Endothelial cell (in vitro differentiated cells): Measurements from ENCODE around the gene ANKS1B. TPM values are rescaled to one million over a fixed set of nuclear protein-coding genes. Genes with fewer than 3 reads are reported as not detected.
"Not testable (repeated sequence)": the region's sequence is repeated elsewhere in the genome, so short reads cannot be mapped to it uniquely, and the experiment has no call there.

Experiments
- DNase-seq: peaks from one replicate; pipeline ENCODE4 v3.0.0; 2021; ENCODE audit warnings: low spot score
- H3K27ac Mint-ChIP-seq: one replicate; pipeline ENCODE4 v1.8.0; 2021; ENCODE audit warnings: mixed read lengths, inconsistent platforms; ENCODE audit not compliant: unreplicated experiment
- H3K27me3 Mint-ChIP-seq: one replicate; pipeline ENCODE4 v1.8.0; 2021; ENCODE audit warnings: mild to moderate bottlenecking, moderate library complexity, mixed read lengths, inconsistent platforms; ENCODE audit not compliant: unreplicated experiment
- H3K36me3 Mint-ChIP-seq: one replicate; pipeline ENCODE4 v1.8.0; 2021; ENCODE audit warnings: mild to moderate bottlenecking, low read depth, mixed read lengths, inconsistent platforms; ENCODE audit not compliant: unreplicated experiment
- H3K4me1 Mint-ChIP-seq: one replicate; pipeline ENCODE4 v1.8.0; 2021; ENCODE audit warnings: mild to moderate bottlenecking, mixed read lengths, inconsistent platforms; ENCODE audit not compliant: unreplicated experiment
- H3K4me3 Mint-ChIP-seq: one replicate; pipeline ENCODE4 v1.8.0; 2021; ENCODE audit warnings: mild to moderate bottlenecking, mixed read lengths, inconsistent platforms; ENCODE audit not compliant: unreplicated experiment
- H3K9me3 Mint-ChIP-seq: one replicate; pipeline ENCODE4 v1.8.0; 2021; ENCODE audit warnings: mixed read lengths, inconsistent platforms; ENCODE audit not compliant: unreplicated experiment
- CTCF ChIP-seq: fragments of 200-600 bp; sonication (generic); IDR thresholded peaks from one replicate; pipeline ENCODE4 v1.5.0; 2021; ENCODE audit warnings: antibody characterized with exemption; ENCODE audit not compliant: unreplicated experiment
- total RNA-seq: library from RNA; stranded (reverse); fragmentation: NEBNext Ultra II Directional; extraction: Animal tissue kit (Norgen Biotek cat#: 25700); gene quantifications from one replicate; pipeline ENCODE4 v1.2.1, GENCODE V29; 2021; ENCODE audit not compliant: unreplicated experiment

The ANKS1B gene
- total RNA-seq, 1 donor from 2014 or later, result 2.6 TPM

DNA sequence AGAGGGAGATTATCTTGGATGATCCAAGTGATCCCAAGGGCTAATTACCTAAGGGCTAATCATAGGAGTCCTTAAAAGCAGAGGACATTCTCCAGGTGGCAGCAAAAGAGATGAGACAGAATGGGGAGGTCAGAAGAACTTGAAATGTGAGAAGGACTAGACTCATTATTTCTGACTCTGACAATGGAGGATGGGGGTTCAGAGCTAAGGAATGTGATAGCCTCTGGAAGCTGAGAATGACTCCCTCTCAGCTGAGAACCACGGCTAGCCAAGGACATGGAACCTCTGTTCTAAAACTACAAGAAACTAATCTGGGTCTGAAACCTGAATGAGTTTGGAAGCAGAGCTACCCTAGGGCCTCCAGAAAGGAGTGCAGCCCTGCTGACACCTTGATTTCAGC, 35.6 kb upstream of the ANKS1B start:
- Mint-ChIP-seq H3K4me1 (no peaks in the 10 kb centered on the region), H3K4me3 (no peak overlapping the region), H3K27me3 (no peaks in the 10 kb centered on the region), H3K27ac (no peak overlapping the region), H3K9me3 (no peaks in the 10 kb centered on the region), H3K36me3 (no peaks in the 10 kb centered on the region)
- no peak for TF ChIP-seq CTCF
- DNase-seq, result no peak

- H3K36me3 Mint-ChIP-seq, result no peaks in the 10 kb centered on the region
- peaks cover 2% of the 10 kb centered on the region for H3K27me3 Mint-ChIP-seq
- H3K9me3 Mint-ChIP-seq, result no peaks in the 10 kb centered on the region
- H3K4me3 Mint-ChIP-seq, result no peak overlapping the region
- no peak for DNase-seq
- no peaks in the 10 kb centered on the region for H3K4me1 Mint-ChIP-seq
- TF ChIP-seq CTCF, result no peak
- H3K27ac Mint-ChIP-seq, result no peak overlapping the region
These were observed 32.3 kb upstream of the ANKS1B start for GRCh38 chr12:100017056-100017455.

- not testable (repeated sequence) for H3K4me1 Mint-ChIP-seq, DNase-seq, H3K27me3 Mint-ChIP-seq, H3K9me3 Mint-ChIP-seq, H3K27ac Mint-ChIP-seq, H3K36me3 Mint-ChIP-seq, H3K4me3 Mint-ChIP-seq
These were observed 31.6 kb upstream of the ANKS1B start for GRCh38 chr12:100016304-100016703.

DNA sequence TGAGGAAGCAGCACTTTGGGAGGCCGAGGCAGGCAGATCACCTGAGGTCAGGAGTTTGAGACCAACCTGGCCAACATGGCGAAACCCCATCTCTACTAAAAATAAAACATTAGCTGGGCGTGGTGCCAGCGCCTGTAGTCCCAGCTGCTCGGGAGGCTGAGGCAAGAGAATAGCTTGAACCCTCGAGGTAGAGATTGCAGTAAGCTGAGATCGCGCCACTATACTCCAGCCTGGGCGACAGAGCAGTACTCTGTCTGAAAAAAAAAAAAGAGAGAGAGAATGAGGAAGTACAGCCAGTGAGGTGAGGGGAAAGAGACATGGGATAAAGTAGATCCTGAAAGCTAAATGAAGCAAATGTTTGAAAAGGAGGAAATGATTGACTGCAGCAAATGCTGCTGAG, 21.1 kb upstream of the ANKS1B start:
- not testable (repeated sequence) for H3K36me3 Mint-ChIP-seq, H3K27ac Mint-ChIP-seq, H3K27me3 Mint-ChIP-seq, DNase-seq, H3K9me3 Mint-ChIP-seq, H3K4me1 Mint-ChIP-seq, H3K4me3 Mint-ChIP-seq

DNA sequence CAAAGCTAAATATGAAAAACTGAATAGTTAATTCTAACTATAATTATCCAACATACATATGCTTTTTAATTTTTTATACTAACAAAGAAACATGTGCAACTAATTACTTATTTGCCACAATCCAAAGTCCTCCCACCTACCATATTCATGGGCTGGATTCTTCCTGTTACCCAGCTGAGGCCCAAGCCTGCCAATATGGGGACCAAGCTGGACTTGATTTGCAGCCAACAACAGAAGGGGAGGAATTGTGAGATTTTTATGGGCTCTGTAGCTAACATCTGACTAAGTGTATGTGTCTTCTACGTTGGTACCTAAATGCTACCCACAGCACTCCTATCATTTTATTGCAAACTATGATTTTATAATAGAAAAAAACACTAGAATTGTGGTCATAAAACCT, 13.1 kb upstream of the ANKS1B start:
- no peaks in the 10 kb centered on the region for H3K9me3 Mint-ChIP-seq
- no peak for TF ChIP-seq CTCF
- H3K36me3 Mint-ChIP-seq, result no peaks in the 10 kb centered on the region
- no peaks in the 10 kb centered on the region for H3K27me3 Mint-ChIP-seq
- H3K4me1 Mint-ChIP-seq, result no peaks in the 10 kb centered on the region
- no peak overlapping the region for H3K27ac Mint-ChIP-seq
- no peak for DNase-seq
- no peak overlapping the region for H3K4me3 Mint-ChIP-seq

DNA sequence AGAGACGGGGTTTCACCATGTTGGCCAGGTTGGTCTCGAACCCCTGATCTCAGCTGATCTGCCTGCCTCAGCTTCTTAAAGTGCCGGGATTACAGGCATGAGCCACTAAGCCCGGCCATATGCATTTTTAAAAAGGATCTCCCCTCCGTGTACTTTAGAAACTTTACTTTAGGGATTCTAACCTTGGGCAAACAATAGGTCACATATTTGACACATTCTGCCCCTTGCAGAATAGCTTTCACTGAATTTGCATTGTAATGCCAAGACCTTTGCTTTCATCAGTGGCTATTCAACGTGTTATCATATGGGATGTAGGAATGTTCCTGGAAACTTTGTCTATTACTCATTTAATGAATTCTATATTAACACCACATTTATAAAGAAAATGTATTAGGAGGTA, 11.4 kb upstream of the ANKS1B start:
- TF ChIP-seq CTCF, result no peak
- H3K27ac Mint-ChIP-seq, result no peak overlapping the region

More for the DNA sequence above, 11.4 kb upstream of the ANKS1B start:
- Mint-ChIP-seq H3K4me1 (no peaks in the 10 kb centered on the region), H3K4me3 (no peak overlapping the region), H3K9me3 (no peaks in the 10 kb centered on the region), H3K27me3 (no peaks in the 10 kb centered on the region), H3K36me3 (no peaks in the 10 kb centered on the region)
- DNase-seq, result no peak
